Measurements from ENCODE around the gene PDE11A. TPM values are rescaled to one million over a fixed set of nuclear protein-coding genes. Genes with fewer than 3 reads are reported as not detected.
A peak's percentile ranks its signal among the peaks of the same experiment; 100 is the strongest.

Gene PDE11A
- total RNA-seq = 1 to 10 TPM; 2.2 to 3.3 TPM
- polyA plus RNA-seq (ENCODE audit: insufficient read depth, low read depth, low replicate concordance) = 7.8 TPM
- long read RNA-seq, donor 1 = 0 reads
- long read RNA-seq, donor 2 = 0 reads

DNA sequence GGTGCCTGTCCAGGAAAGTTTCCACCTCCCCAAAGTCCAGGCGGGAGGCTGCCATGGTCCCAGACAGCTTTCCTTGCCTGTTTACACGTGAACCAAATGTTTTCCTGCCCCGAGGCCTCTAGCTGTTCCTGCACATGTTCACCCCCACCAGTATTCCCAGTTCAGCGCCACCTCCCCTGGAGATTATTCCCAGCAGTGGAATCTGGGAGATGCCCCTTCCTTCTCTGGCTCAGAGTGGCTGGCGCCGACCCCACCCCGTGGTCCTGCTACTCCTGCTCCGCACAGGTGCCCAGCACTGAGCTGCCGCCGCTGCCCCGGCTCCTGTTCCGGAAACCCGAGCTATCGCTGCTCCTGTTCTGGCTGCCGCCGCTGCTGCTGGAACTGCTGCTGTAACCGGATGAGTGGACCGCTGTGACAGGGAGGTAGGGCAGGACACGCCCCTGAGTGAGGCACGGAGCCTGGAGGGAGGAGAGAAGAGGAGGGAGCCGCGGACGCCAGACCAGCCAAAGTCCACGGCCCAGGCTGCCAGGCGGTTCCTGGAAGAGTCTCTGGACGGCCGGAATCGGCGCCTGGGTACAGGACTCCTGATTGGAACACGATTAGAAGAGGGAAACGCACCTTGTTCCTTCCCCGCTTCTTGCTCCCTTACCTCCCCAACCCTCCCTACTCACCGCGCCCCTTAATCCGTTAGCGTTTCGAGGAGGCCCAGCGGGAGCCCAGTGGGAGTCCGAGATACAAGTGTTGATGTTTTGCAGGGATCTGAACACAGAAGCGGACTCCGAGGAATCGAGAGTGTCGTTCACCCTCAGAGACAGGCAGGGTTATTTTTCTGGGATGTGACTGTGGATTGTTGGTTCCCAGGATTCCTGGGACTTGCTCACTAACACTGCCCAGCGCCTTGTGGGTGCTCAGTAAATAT, at the start of gene PDE11A:
Gene PDE11A (minus strand): TSS at position 395 of the 919 bp plus-strand sequence. CDS start 340 bp downstream, at position 55.
- H3K27ac ChIP-seq = no peak within 1 kb of the TSS
- H3K4me1 ChIP-seq = no peaks in the 10 kb centered on the region
- intact Hi-C loops (cut with DNase I; ENCODE audit: low total_unique reads) = no loop called here
- peak within 1 kb of the TSS; percentile 31 to 40 for H3K4me3 ChIP-seq
- H3K9me3 ChIP-seq = no peaks in the 10 kb centered on the region
- TF ChIP-seq, protein P1, sequence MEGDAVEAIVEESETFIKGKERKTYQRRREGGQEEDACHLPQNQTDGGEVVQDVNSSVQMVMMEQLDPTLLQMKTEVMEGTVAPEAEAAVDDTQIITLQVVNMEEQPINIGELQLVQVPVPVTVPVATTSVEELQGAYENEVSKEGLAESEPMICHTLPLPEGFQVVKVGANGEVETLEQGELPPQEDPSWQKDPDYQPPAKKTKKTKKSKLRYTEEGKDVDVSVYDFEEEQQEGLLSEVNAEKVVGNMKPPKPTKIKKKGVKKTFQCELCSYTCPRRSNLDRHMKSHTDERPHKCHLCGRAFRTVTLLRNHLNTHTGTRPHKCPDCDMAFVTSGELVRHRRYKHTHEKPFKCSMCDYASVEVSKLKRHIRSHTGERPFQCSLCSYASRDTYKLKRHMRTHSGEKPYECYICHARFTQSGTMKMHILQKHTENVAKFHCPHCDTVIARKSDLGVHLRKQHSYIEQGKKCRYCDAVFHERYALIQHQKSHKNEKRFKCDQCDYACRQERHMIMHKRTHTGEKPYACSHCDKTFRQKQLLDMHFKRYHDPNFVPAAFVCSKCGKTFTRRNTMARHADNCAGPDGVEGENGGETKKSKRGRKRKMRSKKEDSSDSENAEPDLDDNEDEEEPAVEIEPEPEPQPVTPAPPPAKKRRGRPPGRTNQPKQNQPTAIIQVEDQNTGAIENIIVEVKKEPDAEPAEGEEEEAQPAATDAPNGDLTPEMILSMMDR (IDR thresholded peaks at IDR 0.05) = no peak
- no peak for TF ChIP-seq POLR2A (IDR thresholded peaks at IDR 0.05)
- no peaks in the 10 kb centered on the region for H3K27me3 ChIP-seq
- DNase-seq = peak; percentile 67
- no peaks in the 10 kb centered on the region for H3K36me3 ChIP-seq (ENCODE audit: low read depth, missing control alignments)
- WGBS, 2 donors = 3 to 4% methylated on average over 32 to 44 of the region's 44 CpGs

DNA sequence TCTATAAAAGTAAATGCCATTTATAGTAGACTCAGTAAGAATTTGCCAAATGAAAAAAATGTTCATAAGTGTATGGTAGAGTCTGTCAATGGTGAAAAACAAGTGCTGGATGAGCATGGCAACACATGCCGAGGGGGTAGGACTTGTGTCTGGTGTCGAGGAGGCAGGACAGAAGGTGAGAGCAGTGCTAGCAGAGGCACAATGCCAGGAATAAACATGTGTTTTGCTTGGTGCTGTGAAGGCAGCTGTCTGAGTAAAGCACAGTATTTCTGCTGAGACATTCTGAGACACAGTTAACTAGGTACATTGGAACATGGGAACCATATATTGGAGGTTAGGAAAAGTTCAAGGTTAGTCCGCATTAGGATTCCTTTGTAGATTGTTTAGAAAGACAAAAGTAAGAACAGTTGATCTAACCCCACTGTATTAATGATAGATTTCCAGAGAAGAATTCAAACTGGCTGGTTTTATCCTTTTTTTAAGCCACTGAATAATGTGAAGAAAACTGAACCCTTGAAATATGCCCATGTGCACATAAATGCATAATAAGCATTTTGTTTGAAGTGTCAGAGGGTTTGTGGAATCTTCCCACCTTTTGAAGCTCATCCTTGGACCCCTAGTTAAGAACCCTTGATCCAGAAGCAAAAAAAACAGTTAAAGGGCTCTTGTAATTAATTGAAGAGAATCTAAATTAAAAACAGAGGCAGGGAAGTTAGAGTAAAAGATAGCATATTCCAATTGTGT, 46.8 kb upstream of the PDE11A start:
- Histone ChIP-seq H3K36me3 (ENCODE audit: low read depth, missing control alignments) (no peaks in the 10 kb centered on the region), H3K4me1 (peaks cover under 1% of the 10 kb centered on the region), H3K4me3 (no peak overlapping the region), H3K27ac (no peak overlapping the region), H3K27me3 (no peaks in the 10 kb centered on the region), H3K9me3 (no peaks in the 10 kb centered on the region)
- intact Hi-C loops (cut with DNase I; ENCODE audit: low total_unique reads) = no loop called here
- no peak for TF ChIP-seq POLR2A (IDR thresholded peaks at IDR 0.05)
- TF ChIP-seq, protein P1 (IDR thresholded peaks at IDR 0.05) = no peak
- DNase-seq = no peak
- WGBS, 2 donors = 69 to 86% methylated on average over 3 of the region's 3 CpGs

DNA sequence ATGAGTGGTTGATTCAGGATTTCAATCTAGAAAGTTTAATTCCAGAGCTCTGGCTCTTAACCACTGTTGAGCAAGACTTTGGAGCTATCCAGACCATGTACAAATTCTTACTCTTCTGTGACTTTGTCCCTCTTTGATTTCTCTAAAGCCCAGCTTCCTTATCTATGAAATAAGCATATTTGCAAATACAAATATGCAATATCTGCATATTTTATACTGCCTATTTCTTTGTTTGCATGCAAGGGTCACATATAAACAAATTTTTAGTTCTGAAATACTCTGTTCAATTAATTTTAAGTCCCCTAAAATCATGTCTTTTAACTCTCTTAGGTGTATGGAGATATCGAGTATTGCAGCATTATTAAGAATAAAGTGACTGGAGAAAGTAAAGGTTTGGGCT, 45.1 kb upstream of the PDE11A start:
- H3K4me1 ChIP-seq = peaks cover 9% of the 10 kb centered on the region
- no peaks in the 10 kb centered on the region for H3K9me3 ChIP-seq
- no peak overlapping the region for H3K4me3 ChIP-seq
- intact Hi-C loops (cut with DNase I; ENCODE audit: low total_unique reads) = no loop called here
- H3K27ac ChIP-seq = no peak overlapping the region
- TF ChIP-seq POLR2A (IDR thresholded peaks at IDR 0.05) = no peak
- TF ChIP-seq, protein P1 (IDR thresholded peaks at IDR 0.05) = no peak
- 93 to 96% methylated on average over 1 of the region's 1 CpG for WGBS, 2 donors
- no peaks in the 10 kb centered on the region for H3K36me3 ChIP-seq (ENCODE audit: low read depth, missing control alignments)
- DNase-seq = no peak
- H3K27me3 ChIP-seq = no peaks in the 10 kb centered on the region

DNA sequence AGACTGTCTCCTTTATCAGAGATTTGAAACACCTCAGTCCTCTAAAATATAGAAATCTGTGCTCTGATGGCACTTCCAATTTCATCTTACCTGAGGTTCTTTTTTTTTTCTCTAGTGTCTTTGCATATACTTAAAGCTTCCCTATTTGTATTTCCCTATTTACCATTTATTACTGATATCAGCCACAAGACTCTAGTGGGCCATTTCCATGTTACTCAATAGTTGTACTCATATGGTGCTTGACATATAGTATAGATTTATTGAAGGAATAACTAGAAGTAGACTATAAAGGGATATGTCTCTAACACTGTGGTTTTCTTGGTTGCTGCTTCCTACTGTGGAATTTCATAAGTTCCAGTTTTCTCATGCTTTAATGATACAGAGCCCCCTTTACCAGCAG, 42.7 kb upstream of the PDE11A start:
- TF ChIP-seq POLR2A (IDR thresholded peaks at IDR 0.05) = no peak
- Histone ChIP-seq H3K27me3 (no peaks in the 10 kb centered on the region), H3K36me3 (ENCODE audit: low read depth, missing control alignments) (no peaks in the 10 kb centered on the region), H3K4me1 (peaks cover 9% of the 10 kb centered on the region), H3K9me3 (no peaks in the 10 kb centered on the region), H3K4me3 (no peak overlapping the region), H3K27ac (no peak overlapping the region)
- DNase-seq = no peak
- intact Hi-C loops (cut with DNase I; ENCODE audit: low total_unique reads) = no loop called here

DNA sequence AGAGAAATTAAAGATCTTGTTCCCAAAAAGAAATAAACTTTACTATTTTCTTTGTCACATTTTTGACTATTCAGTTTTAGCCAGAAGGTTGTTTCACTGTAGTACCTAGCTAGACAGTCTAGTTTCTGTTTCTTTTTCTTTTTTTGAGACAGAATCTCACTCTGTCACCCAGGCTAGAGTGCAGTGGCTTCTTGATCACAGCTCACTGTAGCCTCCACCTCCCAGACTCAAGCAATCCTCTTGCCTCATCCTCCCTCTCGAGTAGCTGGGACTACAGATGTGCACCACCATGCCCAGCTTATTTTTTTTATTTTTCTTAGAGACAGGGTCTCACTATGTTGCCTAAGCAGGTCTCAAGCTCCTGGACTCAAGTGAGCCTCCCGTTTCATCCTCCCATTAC, 41.9 kb upstream of the PDE11A start:
- Histone ChIP-seq H3K36me3 (ENCODE audit: low read depth, missing control alignments) (no peaks in the 10 kb centered on the region), H3K27me3 (no peaks in the 10 kb centered on the region), H3K4me3 (no peak overlapping the region), H3K27ac (no peak overlapping the region), H3K9me3 (no peaks in the 10 kb centered on the region), H3K4me1 (peaks cover 9% of the 10 kb centered on the region)
- intact Hi-C loops (cut with DNase I; ENCODE audit: low total_unique reads) = no loop called here
- DNase-seq = no peak
- no peak for TF ChIP-seq POLR2A (IDR thresholded peaks at IDR 0.05)
- TF ChIP-seq, protein P1 (IDR thresholded peaks at IDR 0.05) = no peak
- 68 to 84% methylated on average over 2 of the region's 2 CpGs for WGBS, 2 donors
